GM12878 (cell line): ENCODE measurements around the gene PLS1.

Source experiments
- E4F1 ChIP-seq: fragments of 450-650 bp; IDR thresholded peaks from 2 replicates; pipeline ENCODE4 v1.6.1; 2018; ENCODE audit warnings: borderline replicate concordance, mild to moderate bottlenecking; ENCODE audit not compliant: partially characterized antibody
- EP300 ChIP-seq, 2 experiments: fragments of 150-350 bp in 1 of 2; IDR thresholded peaks; 2 replicates each; pipeline ENCODE4 v1.6.1; 2011 to 2012; ENCODE audit warnings: low read depth in 2 of 2, low read length in 2 of 2, borderline replicate concordance in 1 of 2, improper control_type of control experiment in 1 of 2, inconsistent platforms in 1 of 2; ENCODE audit not compliant: control insufficient read depth in 1 of 2
- GABPA ChIP-seq: IDR thresholded peaks from 2 replicates; pipeline ENCODE4 v1.6.1; 2014; ENCODE audit warnings: antibody characterized with exemption, low read depth, mild to moderate bottlenecking, inconsistent platforms
- JUNB ChIP-seq: IDR thresholded peaks from 2 replicates; pipeline ENCODE4 v1.6.1; 2016; ENCODE audit warnings: antibody characterized with exemption, mild to moderate bottlenecking
- MYC ChIP-seq: IDR thresholded peaks from 2 replicates; pipeline ENCODE4 v1.6.1; 2011; ENCODE audit warnings: mild to moderate bottlenecking, low read length, moderate library complexity, inconsistent platforms; ENCODE audit not compliant: insufficient read depth, insufficient replicate concordance, insufficient read length, severe bottlenecking
- POLR2A ChIP-seq: IDR thresholded peaks from 2 replicates; pipeline ENCODE4 v1.6.1; 2011; ENCODE audit warnings: low read depth, mild to moderate bottlenecking, low read length
- RBBP5 ChIP-seq: fragments of 200-600 bp; sonication (generic); conservative IDR thresholded peaks from 2 replicates; pipeline ENCODE4 v1.6.1; 2016
- SRF ChIP-seq, 2 experiments: IDR thresholded peaks; 2 replicates each; pipeline ENCODE4 v1.6.1; 2011; ENCODE audit warnings: low read depth in 2 of 2, low read length in 2 of 2, mild to moderate bottlenecking in 1 of 2, moderate library complexity in 1 of 2
- ZSCAN29 ChIP-seq: fragments of 450-650 bp; IDR thresholded peaks from 2 replicates; pipeline ENCODE4 v1.6.1; 2017; ENCODE audit warnings: mild to moderate bottlenecking, moderate library complexity
- TF ChIP-seq, protein P1 (sequence below), 3 experiments: IDR thresholded peaks in 2 of 3; conservative IDR thresholded peaks in 1 of 3; 2 replicates each; pipeline ENCODE4 v1.5.1; 2011; ENCODE audit warnings: low read depth in 3 of 3, low read length in 3 of 3, mild to moderate bottlenecking in 3 of 3, control low read depth in 2 of 3, moderate library complexity in 2 of 3, inconsistent platforms in 1 of 3, mixed read lengths in 1 of 3; ENCODE audit not compliant: control insufficient read depth in 2 of 3, insufficient read depth in 1 of 3; ENCODE audit errors: extremely low read depth in 1 of 3
- TF ChIP-seq, protein P2 (sequence below): fragments of 450-650 bp; IDR thresholded peaks from 2 replicates; pipeline ENCODE4 v1.6.1; 2016; ENCODE audit warnings: mild to moderate bottlenecking

DNA sequence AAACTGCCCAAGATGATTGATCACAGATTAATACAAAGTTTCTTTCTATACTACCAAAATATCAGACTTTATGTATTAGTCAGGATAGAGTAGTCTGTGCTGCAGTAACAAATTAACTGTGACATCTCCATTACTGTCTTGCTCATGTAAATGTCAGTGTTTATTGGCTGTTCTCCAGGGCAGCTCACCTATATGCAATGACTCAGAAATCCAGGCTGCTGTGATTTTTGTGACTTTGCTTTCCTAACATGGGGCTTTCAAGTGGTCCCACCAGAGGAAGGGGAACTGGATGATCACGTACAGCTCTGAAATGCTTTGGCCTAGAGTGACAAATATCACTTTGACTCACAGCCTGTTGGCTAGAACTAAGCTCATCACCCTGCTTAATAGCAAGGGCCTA lies 12.9 kb downstream of the PLS1 start:
- TF ChIP-seq EP300 (IDR thresholded peaks at IDR 0.05; ENCODE audit: borderline replicate concordance in 1 of 2, control insufficient read depth in 1 of 2, low read depth in 2 of 2, low read length in 2 of 2) (no peak), MYC (no peak), RBBP5 (no peak), JUNB (no peak), SRF (IDR thresholded peaks at IDR 0.05; ENCODE audit: low read depth in 2 of 2, low read length in 2 of 2) (no peak), GABPA (no peak), ZSCAN29 (no peak), POLR2A (no peak), E4F1 (no peak)
- TF ChIP-seq, protein P1, sequence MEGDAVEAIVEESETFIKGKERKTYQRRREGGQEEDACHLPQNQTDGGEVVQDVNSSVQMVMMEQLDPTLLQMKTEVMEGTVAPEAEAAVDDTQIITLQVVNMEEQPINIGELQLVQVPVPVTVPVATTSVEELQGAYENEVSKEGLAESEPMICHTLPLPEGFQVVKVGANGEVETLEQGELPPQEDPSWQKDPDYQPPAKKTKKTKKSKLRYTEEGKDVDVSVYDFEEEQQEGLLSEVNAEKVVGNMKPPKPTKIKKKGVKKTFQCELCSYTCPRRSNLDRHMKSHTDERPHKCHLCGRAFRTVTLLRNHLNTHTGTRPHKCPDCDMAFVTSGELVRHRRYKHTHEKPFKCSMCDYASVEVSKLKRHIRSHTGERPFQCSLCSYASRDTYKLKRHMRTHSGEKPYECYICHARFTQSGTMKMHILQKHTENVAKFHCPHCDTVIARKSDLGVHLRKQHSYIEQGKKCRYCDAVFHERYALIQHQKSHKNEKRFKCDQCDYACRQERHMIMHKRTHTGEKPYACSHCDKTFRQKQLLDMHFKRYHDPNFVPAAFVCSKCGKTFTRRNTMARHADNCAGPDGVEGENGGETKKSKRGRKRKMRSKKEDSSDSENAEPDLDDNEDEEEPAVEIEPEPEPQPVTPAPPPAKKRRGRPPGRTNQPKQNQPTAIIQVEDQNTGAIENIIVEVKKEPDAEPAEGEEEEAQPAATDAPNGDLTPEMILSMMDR (IDR thresholded peaks at IDR 0.05 in 2 of 3, conservative IDR thresholded peaks at IDR 0.05 in 1 of 3; ENCODE audit: control insufficient read depth in 2 of 3, extremely low read depth in 1 of 3, insufficient read depth in 1 of 3, low read depth in 3 of 3, low read length in 3 of 3): no peak
- TF ChIP-seq, protein P2, sequence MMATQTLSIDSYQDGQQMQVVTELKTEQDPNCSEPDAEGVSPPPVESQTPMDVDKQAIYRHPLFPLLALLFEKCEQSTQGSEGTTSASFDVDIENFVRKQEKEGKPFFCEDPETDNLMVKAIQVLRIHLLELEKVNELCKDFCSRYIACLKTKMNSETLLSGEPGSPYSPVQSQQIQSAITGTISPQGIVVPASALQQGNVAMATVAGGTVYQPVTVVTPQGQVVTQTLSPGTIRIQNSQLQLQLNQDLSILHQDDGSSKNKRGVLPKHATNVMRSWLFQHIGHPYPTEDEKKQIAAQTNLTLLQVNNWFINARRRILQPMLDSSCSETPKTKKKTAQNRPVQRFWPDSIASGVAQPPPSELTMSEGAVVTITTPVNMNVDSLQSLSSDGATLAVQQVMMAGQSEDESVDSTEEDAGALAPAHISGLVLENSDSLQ: no peak
